Loucy (cell line): Measurements from ENCODE around the gene NEDD4L.

Experiments used
- EZH2phosphoT487 ChIP-seq: fragments of 200-600 bp; IDR thresholded peaks from 2 replicates; pipeline ENCODE4 v1.6.1; 2018; ENCODE audit warnings: antibody characterized with exemption, mild to moderate bottlenecking, moderate library complexity, borderline replicate concordance
- TF ChIP-seq, protein P1 (sequence below): fragments of 200-600 bp; sonication (generic); conservative IDR thresholded peaks from 2 replicates; pipeline ENCODE4 v1.5.1; 2014; ENCODE audit warnings: mild to moderate bottlenecking, antibody characterized with exemption, low read length

DNA sequence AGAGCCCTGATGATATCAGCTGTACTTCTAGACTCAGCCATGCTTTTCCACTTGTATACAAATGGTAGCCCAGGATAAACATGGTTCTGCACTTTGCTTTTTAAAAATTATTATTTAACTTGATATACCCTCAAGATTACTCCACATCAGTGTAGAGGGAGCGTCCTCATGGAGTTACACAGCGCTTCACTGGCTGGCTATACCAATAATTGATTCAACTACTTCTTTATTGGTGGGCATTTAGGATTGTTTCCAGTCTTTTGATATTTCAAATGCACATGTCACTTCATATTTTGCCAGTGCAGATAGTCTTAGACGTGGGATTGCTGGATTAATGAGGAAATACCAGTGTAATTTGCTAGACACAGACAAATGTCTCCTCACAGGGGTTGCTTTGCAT, 10.8 kb upstream of the NEDD4L start:
- TF ChIP-seq, protein P1, sequence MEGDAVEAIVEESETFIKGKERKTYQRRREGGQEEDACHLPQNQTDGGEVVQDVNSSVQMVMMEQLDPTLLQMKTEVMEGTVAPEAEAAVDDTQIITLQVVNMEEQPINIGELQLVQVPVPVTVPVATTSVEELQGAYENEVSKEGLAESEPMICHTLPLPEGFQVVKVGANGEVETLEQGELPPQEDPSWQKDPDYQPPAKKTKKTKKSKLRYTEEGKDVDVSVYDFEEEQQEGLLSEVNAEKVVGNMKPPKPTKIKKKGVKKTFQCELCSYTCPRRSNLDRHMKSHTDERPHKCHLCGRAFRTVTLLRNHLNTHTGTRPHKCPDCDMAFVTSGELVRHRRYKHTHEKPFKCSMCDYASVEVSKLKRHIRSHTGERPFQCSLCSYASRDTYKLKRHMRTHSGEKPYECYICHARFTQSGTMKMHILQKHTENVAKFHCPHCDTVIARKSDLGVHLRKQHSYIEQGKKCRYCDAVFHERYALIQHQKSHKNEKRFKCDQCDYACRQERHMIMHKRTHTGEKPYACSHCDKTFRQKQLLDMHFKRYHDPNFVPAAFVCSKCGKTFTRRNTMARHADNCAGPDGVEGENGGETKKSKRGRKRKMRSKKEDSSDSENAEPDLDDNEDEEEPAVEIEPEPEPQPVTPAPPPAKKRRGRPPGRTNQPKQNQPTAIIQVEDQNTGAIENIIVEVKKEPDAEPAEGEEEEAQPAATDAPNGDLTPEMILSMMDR, result no peak
- no peak for TF ChIP-seq EZH2phosphoT487
